ENCODE results near the gene CLDN6. TPM values are rescaled to one million over a fixed set of nuclear protein-coding genes. Genes with fewer than 3 reads are reported as not detected.

The CLDN6 gene
- total and polyA plus RNA-seq, 2 of the 13 experiments (the other 11 are each of a cell fraction or from before 2014, with no cell fraction given) = 5.9 to 7.6 TPM

GRCh38 chr16:2983706-2984136, 34.3 kb downstream of the CLDN6 start (continued):
- TF ChIP-seq ZNF160 (CRISPR knock-in tag; IDR thresholded peaks at IDR 0.05) = no peak
- no peak for TF ChIP-seq KLF11 (CRISPR knock-in tag; IDR thresholded peaks at IDR 0.05)
- peak; percentile 36; the same call in 1 of the 2 replicates for TF ChIP-seq ZBTB49 (CRISPR knock-in tag; IDR thresholded peaks at IDR 0.05; ENCODE audit: borderline replicate concordance)
- TF ChIP-seq ZNF616 (CRISPR knock-in tag; IDR thresholded peaks at IDR 0.05; ENCODE audit: low read depth) = no peak
- no peak for TF ChIP-seq RCOR2 (CRISPR knock-in tag; IDR thresholded peaks at IDR 0.05)
- TF ChIP-seq ZNF766 (CRISPR knock-in tag; IDR thresholded peaks at IDR 0.05; ENCODE audit: borderline replicate concordance) = no peak
- no peak for TF ChIP-seq BHLHE40 (IDR thresholded peaks at IDR 0.05; ENCODE audit: low read length)
- TF ChIP-seq, protein P1, sequence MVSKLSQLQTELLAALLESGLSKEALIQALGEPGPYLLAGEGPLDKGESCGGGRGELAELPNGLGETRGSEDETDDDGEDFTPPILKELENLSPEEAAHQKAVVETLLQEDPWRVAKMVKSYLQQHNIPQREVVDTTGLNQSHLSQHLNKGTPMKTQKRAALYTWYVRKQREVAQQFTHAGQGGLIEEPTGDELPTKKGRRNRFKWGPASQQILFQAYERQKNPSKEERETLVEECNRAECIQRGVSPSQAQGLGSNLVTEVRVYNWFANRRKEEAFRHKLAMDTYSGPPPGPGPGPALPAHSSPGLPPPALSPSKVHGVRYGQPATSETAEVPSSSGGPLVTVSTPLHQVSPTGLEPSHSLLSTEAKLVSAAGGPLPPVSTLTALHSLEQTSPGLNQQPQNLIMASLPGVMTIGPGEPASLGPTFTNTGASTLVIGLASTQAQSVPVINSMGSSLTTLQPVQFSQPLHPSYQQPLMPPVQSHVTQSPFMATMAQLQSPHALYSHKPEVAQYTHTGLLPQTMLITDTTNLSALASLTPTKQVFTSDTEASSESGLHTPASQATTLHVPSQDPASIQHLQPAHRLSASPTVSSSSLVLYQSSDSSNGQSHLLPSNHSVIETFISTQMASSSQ (IDR thresholded peaks at IDR 0.05; ENCODE audit: low read depth) = no peak
- TF ChIP-seq, protein P1 (CRISPR knock-in tag; IDR thresholded peaks at IDR 0.05; ENCODE audit: borderline replicate concordance) = no peak
- TF ChIP-seq, protein P2, sequence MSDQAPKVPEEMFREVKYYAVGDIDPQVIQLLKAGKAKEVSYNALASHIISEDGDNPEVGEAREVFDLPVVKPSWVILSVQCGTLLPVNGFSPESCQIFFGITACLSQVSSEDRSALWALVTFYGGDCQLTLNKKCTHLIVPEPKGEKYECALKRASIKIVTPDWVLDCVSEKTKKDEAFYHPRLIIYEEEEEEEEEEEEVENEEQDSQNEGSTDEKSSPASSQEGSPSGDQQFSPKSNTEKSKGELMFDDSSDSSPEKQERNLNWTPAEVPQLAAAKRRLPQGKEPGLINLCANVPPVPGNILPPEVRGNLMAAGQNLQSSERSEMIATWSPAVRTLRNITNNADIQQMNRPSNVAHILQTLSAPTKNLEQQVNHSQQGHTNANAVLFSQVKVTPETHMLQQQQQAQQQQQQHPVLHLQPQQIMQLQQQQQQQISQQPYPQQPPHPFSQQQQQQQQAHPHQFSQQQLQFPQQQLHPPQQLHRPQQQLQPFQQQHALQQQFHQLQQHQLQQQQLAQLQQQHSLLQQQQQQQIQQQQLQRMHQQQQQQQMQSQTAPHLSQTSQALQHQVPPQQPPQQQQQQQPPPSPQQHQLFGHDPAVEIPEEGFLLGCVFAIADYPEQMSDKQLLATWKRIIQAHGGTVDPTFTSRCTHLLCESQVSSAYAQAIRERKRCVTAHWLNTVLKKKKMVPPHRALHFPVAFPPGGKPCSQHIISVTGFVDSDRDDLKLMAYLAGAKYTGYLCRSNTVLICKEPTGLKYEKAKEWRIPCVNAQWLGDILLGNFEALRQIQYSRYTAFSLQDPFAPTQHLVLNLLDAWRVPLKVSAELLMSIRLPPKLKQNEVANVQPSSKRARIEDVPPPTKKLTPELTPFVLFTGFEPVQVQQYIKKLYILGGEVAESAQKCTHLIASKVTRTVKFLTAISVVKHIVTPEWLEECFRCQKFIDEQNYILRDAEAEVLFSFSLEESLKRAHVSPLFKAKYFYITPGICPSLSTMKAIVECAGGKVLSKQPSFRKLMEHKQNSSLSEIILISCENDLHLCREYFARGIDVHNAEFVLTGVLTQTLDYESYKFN (CRISPR knock-in tag; conservative IDR thresholded peaks at IDR 0.05) = no peak
- no peak for TF ChIP-seq SSRP1 (CRISPR knock-in tag; IDR thresholded peaks at IDR 0.05)
- TF ChIP-seq, protein P3, sequence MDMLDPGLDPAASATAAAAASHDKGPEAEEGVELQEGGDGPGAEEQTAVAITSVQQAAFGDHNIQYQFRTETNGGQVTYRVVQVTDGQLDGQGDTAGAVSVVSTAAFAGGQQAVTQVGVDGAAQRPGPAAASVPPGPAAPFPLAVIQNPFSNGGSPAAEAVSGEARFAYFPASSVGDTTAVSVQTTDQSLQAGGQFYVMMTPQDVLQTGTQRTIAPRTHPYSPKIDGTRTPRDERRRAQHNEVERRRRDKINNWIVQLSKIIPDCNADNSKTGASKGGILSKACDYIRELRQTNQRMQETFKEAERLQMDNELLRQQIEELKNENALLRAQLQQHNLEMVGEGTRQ (IDR thresholded peaks at IDR 0.05; ENCODE audit: low read depth, low read length) = no peak
- TF ChIP-seq, protein P3 (CRISPR knock-in tag; IDR thresholded peaks at IDR 0.05; ENCODE audit: borderline replicate concordance) = no peak
- TF ChIP-seq ZNF629 (CRISPR knock-in tag; conservative IDR thresholded peaks at IDR 0.05) = 0 out of 2 replicates have a peak, but pooled peaks have one; percentile 13
- TF ChIP-seq, protein P4, sequence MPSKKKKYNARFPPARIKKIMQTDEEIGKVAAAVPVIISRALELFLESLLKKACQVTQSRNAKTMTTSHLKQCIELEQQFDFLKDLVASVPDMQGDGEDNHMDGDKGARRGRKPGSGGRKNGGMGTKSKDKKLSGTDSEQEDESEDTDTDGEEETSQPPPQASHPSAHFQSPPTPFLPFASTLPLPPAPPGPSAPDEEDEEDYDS (CRISPR knock-in tag; IDR thresholded peaks at IDR 0.05) = no peak
- TF ChIP-seq, protein P5, sequence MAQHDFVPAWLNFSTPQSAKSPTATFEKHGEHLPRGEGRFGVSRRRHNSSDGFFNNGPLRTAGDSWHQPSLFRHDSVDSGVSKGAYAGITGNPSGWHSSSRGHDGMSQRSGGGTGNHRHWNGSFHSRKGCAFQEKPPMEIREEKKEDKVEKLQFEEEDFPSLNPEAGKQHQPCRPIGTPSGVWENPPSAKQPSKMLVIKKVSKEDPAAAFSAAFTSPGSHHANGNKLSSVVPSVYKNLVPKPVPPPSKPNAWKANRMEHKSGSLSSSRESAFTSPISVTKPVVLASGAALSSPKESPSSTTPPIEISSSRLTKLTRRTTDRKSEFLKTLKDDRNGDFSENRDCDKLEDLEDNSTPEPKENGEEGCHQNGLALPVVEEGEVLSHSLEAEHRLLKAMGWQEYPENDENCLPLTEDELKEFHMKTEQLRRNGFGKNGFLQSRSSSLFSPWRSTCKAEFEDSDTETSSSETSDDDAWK (CRISPR knock-in tag; IDR thresholded peaks at IDR 0.05) = no peak
